Activated T-helper 17 cell treated with anti-CD3 and anti-CD28 coated beads, Interleukin-2, amount 50 U/mL, for 72 hours (primary cell): Measurements from ENCODE around the gene BATF3. TPM values are rescaled to one million over a fixed set of nuclear protein-coding genes. Genes with fewer than 3 reads are reported as not detected.
"Not testable (repeated sequence)": the region's sequence is repeated elsewhere in the genome, so short reads cannot be mapped to it uniquely, and the experiment has no call there.

Source experiments
- ATAC-seq: fragments of 150-1000 bp; cut with Tn5 transposase; replicated peaks from 2 replicates; pipeline ENCODE4 v1.10.0; 2021; ENCODE audit warnings: mild to moderate bottlenecking, moderate library complexity
- H3K27ac Mint-ChIP-seq: one replicate; pipeline ENCODE4 v1.8.0; 2022; ENCODE audit warnings: mixed read lengths
- H3K27me3 Mint-ChIP-seq: one replicate; pipeline ENCODE4 v1.8.0; 2022; ENCODE audit warnings: mixed read lengths
- H3K36me3 Mint-ChIP-seq: one replicate; pipeline ENCODE4 v1.8.0; 2022; ENCODE audit warnings: low read depth, mild to moderate bottlenecking, mixed read lengths
- H3K4me1 Mint-ChIP-seq: one replicate; pipeline ENCODE4 v1.8.0; 2022; ENCODE audit warnings: mixed read lengths
- H3K4me3 Mint-ChIP-seq: one replicate; pipeline ENCODE4 v1.8.0; 2022; ENCODE audit warnings: mild to moderate bottlenecking, mixed read lengths
- H3K9me3 Mint-ChIP-seq: one replicate; pipeline ENCODE4 v1.8.0; 2022; ENCODE audit warnings: mixed read lengths
- total RNA-seq, 2 donors: library from RNA; stranded (reverse); gene quantifications; one replicate each; pipeline ENCODE4 v1.2.3, GENCODE V29; 2022

Gene BATF3, protein sequence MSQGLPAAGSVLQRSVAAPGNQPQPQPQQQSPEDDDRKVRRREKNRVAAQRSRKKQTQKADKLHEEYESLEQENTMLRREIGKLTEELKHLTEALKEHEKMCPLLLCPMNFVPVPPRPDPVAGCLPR
- total RNA-seq, result 100 to 1,000 TPM in 1 of 2 donors, 10 to 100 TPM in 1; 97.3 to 129 TPM

DNA sequence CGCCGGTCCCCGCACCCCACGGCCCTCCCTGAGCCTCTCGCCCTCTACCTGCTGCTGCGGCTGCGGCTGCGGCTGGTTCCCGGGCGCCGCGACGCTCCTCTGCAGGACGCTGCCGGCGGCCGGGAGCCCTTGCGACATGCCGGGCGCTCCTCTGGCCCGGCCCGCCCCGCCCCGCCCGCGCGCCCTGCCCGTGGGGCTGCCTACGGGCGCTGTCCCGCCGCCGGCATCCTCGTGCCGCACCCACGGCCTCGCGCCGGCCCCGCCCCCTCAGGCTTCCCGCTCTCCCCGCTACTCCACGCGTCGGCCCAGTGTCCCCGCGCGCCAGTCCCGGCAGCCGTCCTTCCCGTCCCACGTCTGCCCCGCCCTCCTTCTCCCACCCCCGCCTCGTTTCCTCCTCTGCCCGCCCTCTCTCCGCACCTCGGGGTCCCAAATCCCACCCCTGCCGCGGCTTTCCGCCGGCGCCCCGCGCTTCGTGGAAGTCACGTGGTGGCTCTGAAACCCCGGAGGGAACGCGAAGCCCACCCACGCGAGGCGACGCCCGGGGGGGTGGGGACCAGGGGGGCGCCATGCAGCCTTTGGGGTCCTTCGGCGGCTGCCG, at the start of gene BATF3:
TSS of gene BATF3 (minus strand) at position 216 of the 598 bp plus-strand sequence. CDS start at position 138, 78 bp downstream.
- ATAC-seq, result peak; percentile 25
- H3K27ac Mint-ChIP-seq, result peak within 1 kb of the TSS; percentile 76
- peak within 1 kb of the TSS; percentile 94 for H3K4me3 Mint-ChIP-seq
- no peaks in the 10 kb centered on the region for H3K27me3 Mint-ChIP-seq
- H3K9me3 Mint-ChIP-seq, result no peaks in the 10 kb centered on the region
- H3K36me3 Mint-ChIP-seq, result no peaks in the 10 kb centered on the region
- peaks cover 42% of the 10 kb centered on the region for H3K4me1 Mint-ChIP-seq

DNA sequence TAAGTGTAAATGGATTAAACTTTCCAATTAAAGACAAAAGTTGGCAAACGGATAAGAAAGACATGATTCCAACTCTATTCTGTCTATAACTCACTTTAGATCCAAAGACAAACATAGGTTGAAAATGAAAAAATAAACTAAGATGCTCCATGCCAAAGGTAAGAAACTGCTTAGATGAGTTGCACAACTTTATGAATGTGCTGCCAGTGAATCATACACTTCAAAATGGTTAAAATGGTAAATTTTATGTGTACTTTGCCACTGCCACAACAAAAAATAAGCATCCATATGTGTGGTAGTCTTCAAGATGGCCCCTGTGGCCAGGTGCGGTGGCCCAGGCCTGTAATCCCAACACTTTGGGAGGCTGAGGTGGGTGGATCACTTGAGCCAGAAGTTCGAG, 46.9 kb upstream of the BATF3 start:
- H3K36me3 Mint-ChIP-seq, result peaks cover 9% of the 10 kb centered on the region
- H3K4me3 Mint-ChIP-seq, result no peak overlapping the region
- peaks cover 19% of the 10 kb centered on the region for H3K4me1 Mint-ChIP-seq
- ATAC-seq, result no peak
- H3K27me3 Mint-ChIP-seq, result no peaks in the 10 kb centered on the region
- no peak overlapping the region for H3K27ac Mint-ChIP-seq
- no peaks in the 10 kb centered on the region for H3K9me3 Mint-ChIP-seq

DNA sequence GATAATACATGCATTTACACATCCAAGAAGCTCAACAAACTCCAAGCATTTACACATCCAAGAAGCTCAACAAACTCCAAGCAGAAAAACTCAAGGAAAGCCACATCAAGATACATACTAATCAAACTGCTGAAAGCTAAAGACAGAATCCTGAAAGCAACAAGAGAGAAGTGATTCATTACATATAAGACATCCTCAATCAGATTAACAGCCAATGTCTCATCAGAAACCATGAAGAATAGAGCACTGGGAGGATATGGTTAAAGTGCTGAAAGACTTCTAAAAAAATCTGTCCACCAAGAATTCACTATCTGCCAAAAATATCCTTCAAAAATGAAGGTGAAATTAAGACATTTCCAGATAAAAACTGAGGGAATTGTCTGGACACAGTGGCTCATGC, 45.7 kb upstream of the BATF3 start:
- Mint-ChIP-seq H3K27ac (no peak overlapping the region), H3K4me1 (peaks cover 17% of the 10 kb centered on the region), H3K4me3 (no peak overlapping the region), H3K27me3 (no peaks in the 10 kb centered on the region), H3K9me3 (no peaks in the 10 kb centered on the region), H3K36me3 (peaks cover 15% of the 10 kb centered on the region)
- no peak for ATAC-seq

DNA sequence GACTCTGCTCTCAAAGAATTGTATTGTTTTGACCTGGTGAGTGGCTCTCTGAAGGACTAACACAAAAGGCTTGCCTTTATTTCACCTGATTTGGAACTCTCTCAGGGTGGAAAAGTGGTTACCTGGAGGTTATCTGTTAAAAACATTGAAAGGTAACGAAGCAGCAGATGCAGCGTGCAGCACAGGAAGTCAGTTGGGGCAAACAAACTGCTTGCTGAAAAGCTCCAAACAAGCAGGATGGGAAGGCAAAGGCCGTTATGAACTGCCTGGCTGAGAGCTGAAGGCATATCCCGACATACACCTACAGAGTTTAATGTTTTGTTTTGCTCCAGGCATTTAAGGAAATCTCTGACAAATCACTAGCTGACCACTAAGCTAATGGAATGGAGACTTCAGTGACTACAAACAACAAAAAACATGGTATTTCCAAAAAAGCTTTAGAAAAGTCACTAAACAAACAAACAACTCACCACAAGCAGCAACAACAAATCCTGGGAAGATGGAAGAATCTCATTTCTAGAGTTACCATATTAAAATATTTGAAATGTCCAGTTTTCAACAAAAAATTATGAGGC, 44.3 kb upstream of the BATF3 start:
- H3K36me3 Mint-ChIP-seq, result peaks cover 15% of the 10 kb centered on the region
- ATAC-seq, result no peak
- no peak overlapping the region for H3K27ac Mint-ChIP-seq
- H3K4me3 Mint-ChIP-seq, result peak overlapping the region; percentile 20
- no peaks in the 10 kb centered on the region for H3K9me3 Mint-ChIP-seq
- H3K27me3 Mint-ChIP-seq, result no peaks in the 10 kb centered on the region
- peaks cover 11% of the 10 kb centered on the region for H3K4me1 Mint-ChIP-seq

DNA sequence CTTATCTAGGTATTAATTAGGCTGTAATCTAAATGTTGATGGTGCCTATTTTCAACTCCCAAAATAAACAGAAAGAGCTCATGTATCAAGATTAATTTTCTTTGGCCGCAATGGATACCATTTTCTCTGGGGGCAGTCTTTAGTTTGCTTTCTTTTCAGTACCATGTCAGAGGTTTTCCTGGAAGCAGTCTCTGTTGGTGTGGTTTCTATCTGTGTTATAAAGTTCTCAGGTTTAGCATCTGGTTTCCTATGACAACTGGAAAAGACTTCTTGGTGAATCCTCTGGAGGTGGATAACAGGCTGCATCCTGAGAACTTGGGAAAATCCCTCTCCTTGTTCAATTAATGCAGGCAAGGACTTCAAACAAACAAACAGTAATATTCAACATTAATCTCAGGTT, 38.7 kb upstream of the BATF3 start:
- no peaks in the 10 kb centered on the region for H3K27me3 Mint-ChIP-seq
- peaks cover 8% of the 10 kb centered on the region for H3K4me1 Mint-ChIP-seq
- peaks cover 37% of the 10 kb centered on the region for H3K36me3 Mint-ChIP-seq
- H3K27ac Mint-ChIP-seq, result peak overlapping the region; percentile 84
- ATAC-seq, result peak; percentile 47
- no peaks in the 10 kb centered on the region for H3K9me3 Mint-ChIP-seq
- H3K4me3 Mint-ChIP-seq, result peak overlapping the region; percentile 28

DNA sequence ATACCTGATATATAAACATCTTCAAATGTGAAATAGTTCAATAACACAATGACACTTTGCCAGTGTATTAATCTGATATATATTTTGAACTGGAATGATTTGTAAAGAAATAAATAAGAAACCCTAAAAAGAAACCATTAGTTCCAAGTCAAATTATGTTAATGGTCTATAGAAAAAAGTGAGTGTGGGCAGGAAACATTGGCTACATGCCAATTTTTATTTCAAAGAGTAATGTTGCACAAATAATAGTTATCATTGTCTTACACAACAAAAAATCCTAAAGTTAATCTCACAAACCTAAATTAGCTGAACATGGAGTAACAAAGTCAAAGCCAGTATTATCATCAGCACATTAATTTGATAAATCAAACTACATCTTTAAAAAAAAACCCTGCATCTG, 37.9 kb upstream of the BATF3 start:
- no peak for ATAC-seq
- H3K9me3 Mint-ChIP-seq, result no peaks in the 10 kb centered on the region
- H3K4me3 Mint-ChIP-seq, result no peak overlapping the region
- H3K36me3 Mint-ChIP-seq, result peaks cover 45% of the 10 kb centered on the region
- H3K4me1 Mint-ChIP-seq, result peaks cover 9% of the 10 kb centered on the region
- H3K27ac Mint-ChIP-seq, result no peak overlapping the region
- no peaks in the 10 kb centered on the region for H3K27me3 Mint-ChIP-seq

DNA sequence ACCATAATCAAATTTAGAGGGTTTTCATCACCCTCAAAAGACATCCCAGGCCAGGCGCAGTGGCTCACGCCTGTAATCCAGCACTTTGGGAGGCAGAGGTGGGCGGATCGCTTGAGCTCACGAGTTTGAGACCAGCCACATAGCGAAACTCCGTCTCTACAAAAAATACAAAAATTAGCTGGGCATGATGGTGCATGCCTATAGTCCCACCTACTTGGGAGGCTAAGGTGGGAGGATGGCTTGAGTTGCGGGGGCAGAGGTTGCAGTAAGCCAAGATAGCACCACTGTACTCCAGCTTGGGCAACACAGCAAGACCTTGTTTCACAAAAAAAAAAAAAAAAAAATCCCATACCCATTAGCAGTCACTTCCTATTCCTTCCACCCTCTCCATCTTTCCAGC, 33.5 kb upstream of the BATF3 start:
- no peaks in the 10 kb centered on the region for H3K27me3 Mint-ChIP-seq
- no peak for ATAC-seq
- peaks cover 19% of the 10 kb centered on the region for H3K4me1 Mint-ChIP-seq
- no peak overlapping the region for H3K4me3 Mint-ChIP-seq
- no peak overlapping the region for H3K27ac Mint-ChIP-seq
- peaks cover 30% of the 10 kb centered on the region for H3K36me3 Mint-ChIP-seq
- H3K9me3 Mint-ChIP-seq, result no peaks in the 10 kb centered on the region

DNA sequence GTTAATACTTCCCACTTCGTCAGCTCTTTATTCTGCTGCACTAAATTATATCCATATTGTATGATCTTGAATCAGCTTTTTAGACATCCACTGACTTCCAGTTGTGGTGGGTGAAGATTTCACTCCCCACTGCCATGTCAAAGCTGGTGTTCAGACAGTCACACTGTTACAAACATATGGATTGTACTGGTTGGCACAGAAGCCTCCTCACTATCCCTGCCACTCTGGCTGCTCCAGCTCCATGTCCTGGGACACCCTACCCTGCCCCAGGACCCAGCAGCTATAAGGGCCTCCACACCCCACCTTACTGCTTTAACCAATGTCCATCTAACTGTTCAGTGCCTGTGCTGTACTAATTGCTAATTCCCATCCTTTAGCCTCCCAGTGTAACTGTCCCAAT, 32.0 kb upstream of the BATF3 start:
- no peaks in the 10 kb centered on the region for H3K9me3 Mint-ChIP-seq
- H3K27me3 Mint-ChIP-seq, result no peaks in the 10 kb centered on the region
- H3K27ac Mint-ChIP-seq, result no peak overlapping the region
- H3K4me1 Mint-ChIP-seq, result peaks cover 23% of the 10 kb centered on the region
- no peak overlapping the region for H3K4me3 Mint-ChIP-seq
- ATAC-seq, result no peak
- peaks cover 22% of the 10 kb centered on the region for H3K36me3 Mint-ChIP-seq

DNA sequence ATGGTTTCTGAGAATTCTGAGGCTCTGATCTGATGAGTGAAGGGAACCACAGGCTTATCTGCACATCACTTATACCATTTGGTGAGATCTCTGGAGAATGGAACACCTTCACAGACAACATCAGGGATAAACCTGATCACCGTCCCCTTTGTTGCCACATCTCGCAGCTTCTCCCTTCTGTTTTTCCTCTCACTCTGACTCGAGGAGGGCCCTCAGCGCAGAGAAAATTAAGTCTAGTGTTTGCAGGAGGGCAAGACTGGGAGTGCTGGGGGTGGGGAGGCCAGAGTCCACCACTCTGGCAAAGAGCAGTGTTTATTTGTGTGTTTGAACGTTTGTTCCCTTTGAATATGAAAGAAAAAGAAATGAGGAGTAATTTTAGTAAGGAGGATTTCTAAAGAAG, 29.0 kb upstream of the BATF3 start:
- Mint-ChIP-seq H3K27ac (peak overlapping the region; percentile 88), H3K9me3 (no peaks in the 10 kb centered on the region), H3K4me1 (peaks cover 27% of the 10 kb centered on the region)

DNA sequence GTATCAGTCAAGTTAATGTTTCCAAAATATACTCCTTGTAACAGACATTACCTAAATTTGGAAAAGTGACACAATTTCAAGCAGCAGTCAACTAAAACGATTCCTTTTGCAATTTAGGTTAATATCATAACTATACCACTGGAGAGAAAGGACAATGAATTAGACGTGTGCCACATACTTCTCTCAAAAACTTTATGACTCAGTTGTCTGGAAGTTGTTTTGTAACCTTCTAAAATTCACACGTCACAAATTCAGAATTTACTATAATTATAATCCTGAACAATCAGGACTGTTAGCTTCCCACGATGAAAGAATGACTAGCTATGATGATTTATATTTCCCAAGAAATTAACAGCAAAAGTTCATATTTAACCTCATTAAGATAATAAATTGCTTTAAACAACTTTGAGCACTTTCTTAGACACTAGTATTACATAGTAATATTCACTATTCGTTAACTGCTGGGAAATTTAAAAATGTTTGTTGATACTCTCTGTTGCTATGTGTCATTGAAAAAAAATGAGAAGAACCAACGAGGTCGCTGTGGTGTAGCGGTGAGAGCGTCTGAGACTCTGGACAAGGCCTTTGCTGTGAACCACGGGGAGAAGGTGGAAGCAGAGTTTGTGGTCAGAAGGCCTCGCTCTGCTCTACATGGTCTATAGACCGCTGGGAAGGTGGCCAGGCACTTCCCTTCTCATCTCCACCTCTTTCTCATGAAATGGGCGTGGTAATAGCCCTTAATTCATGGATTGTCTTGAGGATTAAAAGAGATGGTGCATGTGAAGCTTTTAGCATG, 27.9 kb upstream of the BATF3 start:
- Mint-ChIP-seq H3K36me3 (peaks cover 3% of the 10 kb centered on the region), H3K4me3 (peak overlapping the region; percentile 66), H3K9me3 (no peaks in the 10 kb centered on the region), H3K27me3 (no peaks in the 10 kb centered on the region), H3K27ac (peak overlapping the region; percentile 88), H3K4me1 (peaks cover 30% of the 10 kb centered on the region)
- peak; percentile 78 for ATAC-seq

More for the DNA sequence above, 29.0 kb upstream of the BATF3 start:
- H3K36me3 Mint-ChIP-seq, result peaks cover 13% of the 10 kb centered on the region
- peak; percentile 5 for ATAC-seq
- peak overlapping the region; percentile 66 for H3K4me3 Mint-ChIP-seq
- H3K27me3 Mint-ChIP-seq, result no peaks in the 10 kb centered on the region

DNA sequence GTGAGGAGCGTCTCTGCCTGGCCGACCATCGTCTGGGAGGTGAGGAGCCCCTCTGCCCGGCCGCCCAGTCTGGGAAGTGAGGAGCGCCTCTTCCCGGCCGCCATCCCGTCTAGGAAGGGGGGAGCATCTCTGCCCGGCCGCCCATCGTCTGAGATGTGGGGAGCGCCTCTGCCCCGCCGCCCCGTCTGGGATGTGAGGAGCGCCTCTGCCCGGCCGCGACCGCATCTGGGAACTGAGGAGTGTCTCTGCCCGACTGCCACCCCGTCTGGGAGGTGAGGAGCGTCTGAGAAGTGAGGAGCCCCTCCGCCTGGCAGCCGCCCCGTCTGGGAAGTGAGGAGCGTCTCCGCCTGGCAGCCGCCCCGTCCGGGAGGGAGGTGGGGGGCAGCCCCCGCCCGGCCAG, 25.0 kb upstream of the BATF3 start:
- not testable (repeated sequence) for H3K9me3 Mint-ChIP-seq, ATAC-seq, H3K27me3 Mint-ChIP-seq, H3K4me3 Mint-ChIP-seq, H3K27ac Mint-ChIP-seq, H3K36me3 Mint-ChIP-seq
- H3K4me1 Mint-ChIP-seq, result peaks cover 43% of the 10 kb centered on the region

DNA sequence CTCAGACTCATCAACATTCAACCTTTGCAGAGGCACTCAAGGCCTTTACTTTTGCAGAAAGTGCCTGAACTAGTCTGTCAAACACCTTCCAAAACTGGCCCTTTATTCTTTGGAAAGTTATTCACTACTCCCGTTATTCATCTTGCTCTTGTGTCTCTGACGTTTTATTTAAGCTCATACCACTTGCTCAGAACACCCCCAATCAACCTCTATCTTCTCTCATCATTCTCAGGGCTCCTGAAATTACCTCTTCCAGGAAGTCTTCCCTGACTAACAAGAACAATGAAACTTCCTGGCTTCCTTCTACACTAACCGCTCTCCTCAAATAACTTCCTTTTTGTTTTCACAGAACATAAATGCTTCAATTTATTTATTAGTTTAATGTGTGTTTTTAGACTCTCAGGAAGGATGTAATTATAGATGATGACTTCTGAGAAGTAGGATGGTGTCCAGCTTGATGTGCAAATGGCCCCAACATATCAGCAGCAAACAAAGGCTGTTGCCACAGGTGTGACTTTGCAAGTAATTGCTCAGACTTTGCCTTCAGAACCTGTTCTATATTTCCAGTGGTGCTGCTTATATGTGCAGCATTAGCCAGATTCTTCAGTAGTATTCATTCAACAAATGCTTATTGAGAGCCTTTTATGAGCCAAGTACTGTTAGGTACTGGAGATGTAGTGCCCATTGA, 22.8 kb upstream of the BATF3 start:
- peak; percentile 58 for ATAC-seq
- H3K9me3 Mint-ChIP-seq, result no peaks in the 10 kb centered on the region
- peaks cover 2% of the 10 kb centered on the region for H3K27me3 Mint-ChIP-seq
- no peaks in the 10 kb centered on the region for H3K36me3 Mint-ChIP-seq
- peak overlapping the region; percentile 80 for H3K27ac Mint-ChIP-seq
- H3K4me1 Mint-ChIP-seq, result peaks cover 28% of the 10 kb centered on the region
- H3K4me3 Mint-ChIP-seq, result peak overlapping the region; percentile 71

DNA sequence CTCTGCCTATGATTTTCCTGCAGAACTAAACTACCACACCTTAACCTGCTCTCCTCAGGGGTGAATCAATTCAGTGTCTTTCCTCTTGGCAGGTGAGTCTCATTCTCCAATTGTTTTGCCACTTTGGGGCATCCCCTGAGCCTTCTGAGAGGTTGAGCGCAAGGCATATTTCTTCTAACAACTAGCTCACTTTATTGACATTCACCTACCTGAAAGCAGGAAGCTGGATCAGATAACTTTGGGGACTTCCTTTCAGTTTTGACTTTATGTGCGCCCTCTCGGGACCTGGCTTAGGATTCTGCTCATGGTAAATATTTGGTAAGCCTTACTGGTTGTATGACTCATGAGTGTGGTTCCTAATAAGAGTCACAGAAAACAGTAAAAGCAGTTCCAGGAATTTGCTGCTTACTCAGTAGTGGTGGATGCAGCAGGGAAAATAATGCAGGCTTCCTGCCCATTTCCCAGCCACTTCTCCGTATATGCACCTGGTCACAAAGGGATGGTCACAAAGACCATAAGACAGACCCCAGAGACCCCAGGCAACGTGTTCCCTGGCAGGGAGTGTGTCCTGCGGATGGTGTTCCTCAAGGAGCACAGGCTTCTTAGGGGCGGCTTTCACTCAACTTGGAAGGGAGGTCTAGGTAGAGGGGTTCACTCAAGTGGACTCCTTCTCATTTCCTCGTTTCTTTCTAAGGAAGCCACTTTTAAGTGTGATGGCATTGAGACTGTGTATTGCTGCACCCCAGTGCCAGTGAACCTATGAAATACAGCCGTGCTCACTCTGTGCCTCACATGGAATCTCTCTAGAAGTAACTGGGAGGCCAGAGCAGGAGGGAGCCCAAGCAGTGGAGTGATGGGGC, 22.0 kb upstream of the BATF3 start:
- Mint-ChIP-seq H3K4me3 (peak overlapping the region; percentile 71), H3K27me3 (peaks cover 3% of the 10 kb centered on the region), H3K27ac (peak overlapping the region; percentile 80), H3K4me1 (peaks cover 23% of the 10 kb centered on the region), H3K9me3 (no peaks in the 10 kb centered on the region), H3K36me3 (no peaks in the 10 kb centered on the region)
- peak; percentile 84 for ATAC-seq
